CD4-positive, alpha-beta T cell treated with Interleukin-17A for 1 hour (primary cell): ENCODE measurements around the gene ELK1.
"Not testable (repeated sequence)": the region's sequence is repeated elsewhere in the genome, so short reads cannot be mapped to it uniquely, and the experiment has no call there.

ENCODE experiments used
- DNase-seq: peaks from one replicate; pipeline ENCODE4 v3.0.0-alpha.2; 2020

The ELK1 gene

GRCh38 chrX:47650164-47651042, at the start of gene ELK1:
ELK1 (minus strand) TSS chrX:47650563; CDS start chrX:47641441, 9,122 bp downstream.
- DNase-seq = peak; percentile 95

DNA sequence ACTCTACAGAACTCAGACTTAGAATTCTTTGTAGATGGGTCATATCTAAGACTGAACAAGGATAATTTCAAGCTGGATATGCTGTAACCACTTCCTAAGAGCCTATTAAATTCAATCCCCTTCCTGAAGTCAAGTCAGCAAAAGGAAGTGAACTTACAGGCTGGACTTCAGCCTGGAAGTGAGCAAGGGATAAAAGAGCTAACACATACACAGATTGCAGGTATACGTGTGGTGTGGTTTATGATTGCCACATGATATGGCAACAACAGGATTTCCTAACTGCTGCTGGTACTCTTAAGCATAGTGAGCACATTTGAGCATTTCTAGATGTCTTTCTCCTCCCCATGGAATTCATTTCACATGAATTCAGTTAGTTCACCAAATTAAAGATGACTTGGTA, 46.8 kb upstream of the ELK1 start:
- DNase-seq = no peak

GRCh38 chrX:47690175-47690574, 39.8 kb upstream of the ELK1 start:
- no peak for DNase-seq

DNA sequence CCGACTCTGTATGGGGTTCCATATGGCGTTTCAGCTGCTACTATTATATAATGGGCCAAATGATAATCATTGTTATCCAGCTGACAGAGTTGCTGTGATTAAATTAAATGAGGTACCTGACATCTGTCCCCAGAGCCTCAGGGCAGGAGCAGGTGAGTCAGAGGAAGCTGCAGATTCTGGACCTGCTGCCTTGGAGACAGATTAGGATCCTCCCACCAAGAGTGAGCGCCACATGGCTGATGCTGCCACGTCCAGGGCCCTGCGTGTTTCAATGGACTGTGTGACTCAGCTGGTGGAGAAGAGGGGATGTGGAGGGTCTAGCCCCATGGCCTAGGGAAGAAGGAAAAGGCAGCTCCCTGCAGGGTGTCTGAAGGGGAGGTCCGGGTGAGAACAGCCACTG, 36.9 kb upstream of the ELK1 start:
- DNase-seq = no peak

- DNase-seq = no peak
Measured at GRCh38 chrX:47683829-47684205, 33.5 kb upstream of the ELK1 start.

GRCh38 chrX:47683184-47683828, 32.9 kb upstream of the ELK1 start:
- DNase-seq = no peak

DNA sequence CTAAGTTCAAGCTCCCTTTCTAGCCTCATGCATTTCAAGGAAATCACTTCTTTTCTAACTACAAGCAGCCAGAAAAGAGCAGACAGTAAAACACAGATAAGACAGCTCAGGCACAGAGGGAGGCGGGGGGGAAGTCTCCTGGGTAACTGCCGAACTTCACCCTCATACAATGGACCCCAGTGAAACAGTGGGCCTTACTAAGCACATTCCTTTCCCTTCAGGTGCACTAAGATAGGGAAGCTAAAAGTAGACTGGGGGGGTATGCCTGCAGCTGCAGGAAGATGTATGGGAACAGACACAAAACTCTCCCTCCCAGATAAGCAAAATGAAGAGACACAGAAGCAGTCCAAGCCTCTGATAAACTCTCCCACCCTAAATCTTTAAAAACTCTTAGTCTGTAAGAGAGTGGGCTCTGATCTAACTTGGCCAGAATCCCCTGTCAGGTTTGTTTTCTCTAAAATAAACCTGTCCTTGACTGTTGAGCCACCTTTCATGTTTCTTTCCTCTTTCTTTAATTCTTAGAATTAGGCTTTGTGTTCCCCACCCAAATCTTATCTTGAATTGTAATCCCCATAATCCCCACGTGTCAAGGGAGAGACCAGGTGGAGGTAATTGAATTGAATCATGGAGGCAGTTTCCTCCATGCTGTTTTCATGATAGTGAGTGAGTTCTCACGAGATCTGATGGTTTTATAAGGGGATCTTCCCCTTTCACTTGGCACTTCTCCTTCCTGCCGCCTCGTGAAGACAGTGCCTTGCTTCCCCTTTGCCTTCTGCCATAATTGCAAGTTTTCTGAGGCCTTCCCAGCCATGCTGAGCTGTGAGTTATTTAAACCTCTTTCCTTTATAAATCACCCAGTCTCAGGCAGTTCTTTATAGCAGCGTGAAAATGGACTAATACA, 25.8 kb upstream of the ELK1 start:
- DNase-seq = not testable (repeated sequence)

DNA sequence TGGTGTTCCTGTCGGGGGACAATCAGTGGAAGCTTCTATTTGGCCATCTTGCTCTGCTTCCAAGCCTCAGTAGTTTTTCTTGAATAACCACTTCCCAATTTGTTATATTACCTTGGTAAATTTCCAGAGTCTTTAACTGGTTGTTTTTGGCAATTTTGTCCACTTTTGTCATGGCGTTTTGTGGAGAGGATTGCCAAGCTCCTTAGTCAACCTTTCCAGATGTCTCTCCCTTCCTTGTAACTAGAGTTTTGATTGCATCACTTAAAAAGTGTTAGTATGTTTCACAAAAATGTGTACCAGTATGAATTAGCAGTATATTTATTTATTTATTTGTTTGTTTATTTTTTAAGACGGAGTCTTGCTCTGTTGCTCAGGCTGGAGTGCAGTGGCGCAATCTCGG, 24.4 kb upstream of the ELK1 start:
- DNase-seq = no peak

GRCh38 chrX:47665797-47666196, 15.4 kb upstream of the ELK1 start:
- not testable (repeated sequence) for DNase-seq

GRCh38 chrX:47664737-47665136, 14.4 kb upstream of the ELK1 start:
- DNase-seq = no peak

- DNase-seq = no peak
Measured at GRCh38 chrX:47662144-47662657, 11.8 kb upstream of the ELK1 start.

DNA sequence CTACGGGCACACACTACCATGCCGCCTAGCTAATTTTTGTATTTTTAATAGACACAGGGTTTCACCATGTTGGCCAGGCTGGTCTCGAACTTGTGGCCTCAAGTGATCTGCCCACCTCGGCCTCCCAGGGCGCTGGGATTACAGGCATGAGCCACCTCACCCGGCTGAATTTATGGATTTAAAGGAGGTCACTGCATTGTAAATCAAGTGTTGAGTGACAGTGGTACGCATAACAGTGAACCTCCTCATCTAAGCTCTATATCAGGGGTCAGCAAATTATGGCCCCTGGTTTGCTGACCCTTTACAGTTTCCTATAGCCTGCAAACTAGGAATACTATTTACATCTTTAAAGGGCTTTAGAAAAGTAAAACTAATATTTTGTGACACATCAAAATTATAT, 11.2 kb upstream of the ELK1 start:
- no peak for DNase-seq

GRCh38 chrX:47659421-47659726, 9.0 kb upstream of the ELK1 start:
- DNase-seq = no peak

GRCh38 chrX:47658684-47659420, 8.5 kb upstream of the ELK1 start, which contains the start of gene UXT:
UXT (minus strand) TSS chrX:47659180; CDS start chrX:47658927, 253 bp downstream.
- peak; percentile 95 for DNase-seq

GRCh38 chrX:47658301-47658683, 7.9 kb upstream of the ELK1 start:
- no peak for DNase-seq

GRCh38 chrX:47651043-47651905, 911 bp upstream of the ELK1 start:
- DNase-seq = no peak

DNA sequence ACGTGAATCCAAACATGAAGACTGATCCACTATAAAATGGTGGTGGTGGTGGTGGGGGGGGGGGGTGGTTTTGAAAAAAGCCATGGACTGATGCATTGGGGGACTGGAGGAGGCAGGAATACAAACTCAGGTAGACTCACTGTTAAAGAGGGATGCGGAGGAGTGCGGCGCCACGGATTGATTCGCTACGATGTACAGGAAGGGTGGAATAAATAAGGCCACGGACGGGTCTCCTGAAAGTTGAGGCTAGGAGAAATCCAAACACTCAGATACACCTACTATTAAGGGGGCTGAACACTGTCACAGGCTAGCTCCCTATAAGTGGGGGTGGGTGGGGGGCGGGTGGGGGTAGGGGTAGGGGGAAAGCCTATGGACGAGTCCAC, 591 bp downstream of the ELK1 start:
- no peak for DNase-seq

GRCh38 chrX:47649271-47649670, 1.1 kb downstream of the ELK1 start:
- no peak for DNase-seq

GRCh38 chrX:47648376-47648775, 2.0 kb downstream of the ELK1 start:
- DNase-seq = no peak

DNA sequence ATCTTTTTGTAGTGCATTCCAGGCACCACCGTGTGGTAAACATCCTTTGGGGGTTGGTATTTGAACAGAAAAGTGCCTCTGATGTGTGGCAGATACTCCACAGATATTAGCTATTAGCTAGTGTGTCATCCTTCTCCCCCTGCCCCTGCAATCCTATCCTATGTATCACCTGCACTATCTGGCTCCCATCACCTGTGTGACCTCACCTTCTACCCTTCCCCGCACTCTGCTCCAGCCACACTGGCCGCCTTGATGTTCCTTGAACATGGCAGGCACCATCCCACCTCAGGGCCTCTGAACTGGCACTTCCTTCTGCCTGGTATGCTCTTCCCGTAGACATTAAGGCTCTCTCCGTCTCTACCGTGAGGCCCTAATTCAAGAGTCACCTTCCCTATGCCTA, 3.7 kb downstream of the ELK1 start:
- DNase-seq = no peak

DNA sequence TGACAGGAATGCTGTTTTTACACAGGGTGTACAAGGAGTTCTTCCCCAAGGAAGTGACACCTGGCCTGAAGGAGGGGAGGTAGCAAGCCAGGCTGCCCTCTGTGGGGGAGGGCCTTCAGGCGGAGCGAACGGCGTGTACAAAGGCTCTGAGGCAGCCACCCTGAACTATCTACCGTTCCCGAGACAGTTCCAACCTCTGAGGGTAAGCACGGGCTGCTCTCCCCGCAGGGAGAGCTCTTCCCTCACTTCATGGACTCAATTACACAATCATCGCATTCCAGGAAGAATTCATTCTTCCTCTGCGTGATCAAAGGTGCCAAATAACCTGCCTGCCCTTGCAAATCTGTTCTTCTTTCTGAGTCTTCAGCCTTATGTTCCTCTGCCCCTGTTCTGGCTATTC, 4.8 kb downstream of the ELK1 start:
- no peak for DNase-seq
